ENCODE data around the gene PRKCB. TPM values are rescaled to one million over a fixed set of nuclear protein-coding genes. Genes with fewer than 3 reads are reported as not detected.

PRKCB gene
- total and polyA plus RNA-seq, 12 donors = 0.30 to 8.8 (median 1.1) TPM

DNA sequence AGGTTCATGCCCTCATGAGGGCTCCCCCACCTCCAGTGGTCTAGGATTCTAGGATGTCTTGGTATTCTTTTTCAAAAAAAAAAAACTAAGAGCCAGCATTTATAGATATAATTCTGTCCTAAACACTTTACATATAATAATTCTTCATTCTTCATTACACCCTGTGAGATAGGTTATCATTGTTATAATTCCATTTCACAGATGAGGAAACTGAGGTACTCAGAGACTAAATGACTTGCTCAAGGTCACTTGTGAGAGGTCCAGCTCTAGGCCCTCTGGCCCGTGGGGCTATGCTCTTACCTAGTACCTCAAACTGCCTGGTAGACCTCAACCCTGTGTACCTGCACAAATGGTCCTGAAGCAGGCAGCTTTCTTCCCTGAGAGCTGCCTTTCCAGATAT, 172.2 kb downstream of the PRKCB start:
- Histone ChIP-seq H3K4me3 (no peak overlapping the region), H3K27me3 (peaks cover 0 to 38% (median 17%) of the 10 kb centered on the region in 7 donors), H3K36me3 (no peaks in the 10 kb centered on the region), H3K27ac (no peak overlapping the region), H3K9me3 (no peaks in the 10 kb centered on the region), H3K4me1 (peaks cover 0 to 15% (median 0%) of the 10 kb centered on the region in 9 donors)
- TF ChIP-seq, protein P1, sequence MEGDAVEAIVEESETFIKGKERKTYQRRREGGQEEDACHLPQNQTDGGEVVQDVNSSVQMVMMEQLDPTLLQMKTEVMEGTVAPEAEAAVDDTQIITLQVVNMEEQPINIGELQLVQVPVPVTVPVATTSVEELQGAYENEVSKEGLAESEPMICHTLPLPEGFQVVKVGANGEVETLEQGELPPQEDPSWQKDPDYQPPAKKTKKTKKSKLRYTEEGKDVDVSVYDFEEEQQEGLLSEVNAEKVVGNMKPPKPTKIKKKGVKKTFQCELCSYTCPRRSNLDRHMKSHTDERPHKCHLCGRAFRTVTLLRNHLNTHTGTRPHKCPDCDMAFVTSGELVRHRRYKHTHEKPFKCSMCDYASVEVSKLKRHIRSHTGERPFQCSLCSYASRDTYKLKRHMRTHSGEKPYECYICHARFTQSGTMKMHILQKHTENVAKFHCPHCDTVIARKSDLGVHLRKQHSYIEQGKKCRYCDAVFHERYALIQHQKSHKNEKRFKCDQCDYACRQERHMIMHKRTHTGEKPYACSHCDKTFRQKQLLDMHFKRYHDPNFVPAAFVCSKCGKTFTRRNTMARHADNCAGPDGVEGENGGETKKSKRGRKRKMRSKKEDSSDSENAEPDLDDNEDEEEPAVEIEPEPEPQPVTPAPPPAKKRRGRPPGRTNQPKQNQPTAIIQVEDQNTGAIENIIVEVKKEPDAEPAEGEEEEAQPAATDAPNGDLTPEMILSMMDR (IDR thresholded peaks at IDR 0.05) = no peak
- no peak for ATAC-seq
- WGBS, 2 donors = 36 to 47% methylated on average over 1 of the region's 1 CpG
- no peak for DNase-seq
- intact Hi-C loops (cut with DNase I) = loop anchor here in 1 of 10 donors (10.0 kb wide), 1 partner anchor 203 kb away; no protein-coding TSS in a partner anchor

DNA sequence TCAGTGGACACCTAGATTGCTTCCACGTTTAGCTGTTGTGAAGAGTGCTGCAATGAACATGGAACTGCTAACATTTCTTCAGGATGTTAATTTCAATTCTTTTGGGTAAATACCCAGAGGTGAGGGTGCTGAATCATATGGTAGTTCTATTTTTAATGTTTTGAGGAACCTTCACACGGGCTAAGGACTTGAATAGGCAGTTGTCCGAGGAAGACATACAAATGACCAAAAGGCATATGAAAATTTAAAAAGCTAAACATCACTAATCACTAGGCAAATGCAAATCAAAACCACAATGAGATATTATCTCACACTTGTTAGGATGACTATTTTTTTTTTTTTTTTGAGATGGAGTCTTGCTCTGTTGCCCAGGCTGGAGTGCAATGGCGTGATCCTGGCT, 173.3 kb downstream of the PRKCB start:
- H3K27me3 ChIP-seq = peaks cover 0 to 33% (median 13%) of the 10 kb centered on the region in 7 donors
- intact Hi-C loops (cut with DNase I) = loop anchor here in 1 of 10 donors (10.0 kb wide), 1 partner anchor 204 kb away; no protein-coding TSS in a partner anchor
- no peaks in the 10 kb centered on the region for H3K9me3 ChIP-seq
- no peaks in the 10 kb centered on the region for H3K36me3 ChIP-seq
- 62 to 69% methylated on average over 4 of the region's 4 CpGs for WGBS, 2 donors
- H3K4me3 ChIP-seq = no peak overlapping the region
- no peak overlapping the region for H3K27ac ChIP-seq
- DNase-seq (no peak), ATAC-seq (no peak)
- H3K4me1 ChIP-seq = peaks cover 0 to 21% (median 0%) of the 10 kb centered on the region in 9 donors
- TF ChIP-seq, protein P1 (IDR thresholded peaks at IDR 0.05) = no peak

DNA sequence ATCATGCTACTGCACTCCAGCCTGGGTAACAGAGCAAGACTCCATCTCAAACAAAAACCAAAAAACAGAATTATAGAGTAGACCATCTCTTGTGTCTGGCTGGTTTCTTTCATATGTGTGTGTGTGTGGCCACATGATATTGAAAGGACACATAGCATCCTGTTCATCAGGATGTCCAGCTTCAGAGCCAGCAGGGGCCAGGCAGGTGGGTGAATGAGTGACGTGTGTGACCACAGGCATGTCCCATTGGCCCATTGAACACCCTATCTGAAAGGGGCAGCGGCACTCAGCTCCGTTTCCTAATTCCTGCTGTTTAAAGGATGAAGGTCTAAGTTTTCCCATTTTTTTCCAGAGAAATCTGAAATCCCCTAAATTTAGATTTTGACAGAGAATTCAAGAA, 174.2 kb downstream of the PRKCB start:
- peaks cover 0 to 31% (median 10%) of the 10 kb centered on the region in 7 donors for H3K27me3 ChIP-seq
- DNase-seq (no peak), ATAC-seq (no peak)
- H3K9me3 ChIP-seq = no peaks in the 10 kb centered on the region
- H3K36me3 ChIP-seq = no peaks in the 10 kb centered on the region
- intact Hi-C loops (cut with DNase I) = loop anchor here (2.0 to 10.0 kb wide), 6 partner anchors 205 to 273 kb away; no protein-coding TSS in a partner anchor
- peaks cover 0 to 30% (median 0%) of the 10 kb centered on the region in 9 donors for H3K4me1 ChIP-seq
- TF ChIP-seq, protein P1 (IDR thresholded peaks at IDR 0.05) = no peak
- no peak overlapping the region for H3K4me3 ChIP-seq
- 71 to 74% methylated on average over 3 of the region's 3 CpGs for WGBS, 2 donors
- H3K27ac ChIP-seq = no peak overlapping the region

DNA sequence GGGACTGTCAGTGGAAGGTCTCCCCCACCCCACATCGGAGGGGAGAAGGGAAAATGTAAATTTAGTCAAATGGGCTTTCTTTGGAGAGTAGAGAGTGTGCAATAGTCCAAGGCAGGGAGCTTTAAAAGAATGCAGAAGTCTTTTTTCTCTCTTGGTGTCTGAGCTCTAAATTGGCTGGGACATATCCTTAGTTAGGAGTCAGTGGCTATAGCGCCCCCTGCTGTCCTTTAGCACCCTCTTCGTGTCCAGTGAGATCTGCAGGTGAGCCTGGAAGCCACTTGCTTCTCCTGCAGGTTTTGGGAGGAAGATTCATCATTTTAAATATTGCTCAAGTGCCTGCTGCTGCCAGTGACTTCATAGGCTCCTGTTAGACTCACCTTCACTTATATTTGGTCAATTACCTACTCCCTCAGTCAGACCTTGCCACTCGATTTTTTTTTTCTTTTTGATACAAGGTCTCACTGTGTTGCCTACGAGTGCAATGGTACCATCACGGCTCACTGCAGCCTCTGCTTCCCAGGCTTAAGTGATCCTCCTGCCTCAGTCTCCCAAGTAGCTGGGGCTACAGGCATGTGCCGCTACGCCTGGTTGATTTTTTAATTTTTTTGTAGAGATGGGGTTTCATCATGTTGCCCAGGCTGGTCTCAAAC, 174.8 kb downstream of the PRKCB start:
- intact Hi-C loops (cut with DNase I) = loop anchor here (2.0 to 10.0 kb wide), 5 partner anchors 208 to 273 kb away; no protein-coding TSS in a partner anchor
- peak; percentile 58 to 67 for DNase-seq
- peaks cover 0 to 36% (median 5%) of the 10 kb centered on the region in 7 donors for H3K27me3 ChIP-seq

More for the DNA sequence above, 174.8 kb downstream of the PRKCB start:
- Histone ChIP-seq H3K4me3 (no peak overlapping the region), H3K4me1 (peaks cover 0 to 34% (median 0%) of the 10 kb centered on the region in 9 donors), H3K9me3 (no peaks in the 10 kb centered on the region), H3K36me3 (no peaks in the 10 kb centered on the region), H3K27ac (no peak overlapping the region)
- 51 to 52% methylated on average over 8 of the region's 8 CpGs for WGBS, 2 donors
- ATAC-seq = peak in 6 of 8 donors; percentile 55 to 71 (median 62)
- TF ChIP-seq, protein P1 (IDR thresholded peaks at IDR 0.05) = peak; percentile 19 to 84 (median 68)
